GM21423 (cell line): ENCODE data around the gene RNU5B-1.
"Not testable (repeated sequence)": the region's sequence is repeated elsewhere in the genome, so short reads cannot be mapped to it uniquely, and the experiment has no call there.

Experiments
- ATAC-seq: cut with Tn5 transposase; IDR thresholded peaks from one replicate; pipeline ENCODE4 v1.9.1; 2021; ENCODE audit warnings: mild to moderate bottlenecking, moderate library complexity; ENCODE audit not compliant: unreplicated experiment

The RNU5B-1 gene

DNA sequence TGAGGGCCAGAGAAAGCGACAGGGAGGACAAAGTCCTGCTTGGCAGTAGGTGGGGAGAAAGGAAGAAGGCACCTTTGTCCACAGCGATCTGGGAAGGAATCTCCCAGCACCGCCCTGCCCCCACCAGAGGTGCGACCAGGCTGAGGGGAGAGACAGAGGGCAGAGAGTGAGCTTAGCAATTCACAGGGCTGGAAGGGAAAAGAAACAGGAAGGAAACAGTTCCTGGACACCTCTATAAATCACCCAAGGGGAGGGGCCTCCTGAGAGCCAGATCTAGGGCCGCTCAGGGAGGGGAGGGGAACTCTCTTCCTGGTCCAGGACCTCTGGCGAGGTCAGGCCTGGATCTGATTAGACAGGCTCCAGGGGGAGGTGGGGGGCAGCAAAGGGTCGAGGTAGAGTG, 35.4 kb downstream of the RNU5B-1 start:
- no peak for ATAC-seq

DNA sequence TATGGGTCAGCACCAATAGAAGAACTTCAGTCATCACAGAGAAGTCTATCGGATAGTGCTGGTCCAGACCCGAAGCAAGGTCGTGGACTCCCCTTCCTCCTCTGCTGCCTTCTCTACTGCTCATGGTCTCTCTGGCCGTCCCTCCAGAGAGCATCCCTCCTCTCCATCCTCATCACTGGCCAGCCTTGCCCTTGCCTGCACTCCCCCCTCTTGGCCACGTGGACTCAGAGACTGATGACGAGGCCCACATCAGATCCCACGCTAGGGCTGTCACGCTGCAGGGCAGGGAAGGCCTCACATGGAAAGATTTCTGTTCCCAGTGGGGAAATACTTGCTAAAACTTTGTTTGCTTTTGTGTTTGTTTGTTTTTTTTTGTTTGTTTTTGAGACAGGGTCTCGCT, 38.0 kb downstream of the RNU5B-1 start:
- no peak for ATAC-seq

DNA sequence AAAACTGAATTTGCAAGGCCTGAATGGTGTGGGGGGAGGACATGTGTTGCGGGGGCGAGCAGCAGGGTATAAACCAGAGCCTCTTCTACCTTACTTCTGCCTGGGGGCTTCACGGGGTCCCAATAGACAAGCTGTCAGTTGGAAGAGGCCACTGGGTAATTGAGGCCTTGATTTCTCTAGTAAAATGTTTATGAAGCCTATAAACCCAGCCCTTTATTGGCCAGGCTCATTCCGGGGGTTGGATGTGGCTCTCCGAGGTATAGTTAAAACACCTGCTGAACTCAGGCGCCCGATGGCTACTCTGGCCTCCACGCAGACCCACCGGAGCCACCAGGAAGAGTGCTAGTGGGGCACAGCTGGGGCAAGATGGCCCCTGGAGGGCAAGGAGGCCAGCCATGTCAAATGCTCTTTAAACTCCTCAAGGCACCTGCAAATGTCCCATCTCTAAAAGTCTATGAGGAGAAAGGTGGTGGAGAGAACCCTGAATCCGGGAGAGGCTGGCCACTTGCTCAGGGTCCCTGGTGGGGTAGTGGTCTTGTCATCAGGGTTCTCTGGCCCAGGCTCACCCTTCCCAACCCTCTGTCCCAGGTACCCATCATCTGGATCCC, 39.0 kb downstream of the RNU5B-1 start:
- ATAC-seq: no peak

DNA sequence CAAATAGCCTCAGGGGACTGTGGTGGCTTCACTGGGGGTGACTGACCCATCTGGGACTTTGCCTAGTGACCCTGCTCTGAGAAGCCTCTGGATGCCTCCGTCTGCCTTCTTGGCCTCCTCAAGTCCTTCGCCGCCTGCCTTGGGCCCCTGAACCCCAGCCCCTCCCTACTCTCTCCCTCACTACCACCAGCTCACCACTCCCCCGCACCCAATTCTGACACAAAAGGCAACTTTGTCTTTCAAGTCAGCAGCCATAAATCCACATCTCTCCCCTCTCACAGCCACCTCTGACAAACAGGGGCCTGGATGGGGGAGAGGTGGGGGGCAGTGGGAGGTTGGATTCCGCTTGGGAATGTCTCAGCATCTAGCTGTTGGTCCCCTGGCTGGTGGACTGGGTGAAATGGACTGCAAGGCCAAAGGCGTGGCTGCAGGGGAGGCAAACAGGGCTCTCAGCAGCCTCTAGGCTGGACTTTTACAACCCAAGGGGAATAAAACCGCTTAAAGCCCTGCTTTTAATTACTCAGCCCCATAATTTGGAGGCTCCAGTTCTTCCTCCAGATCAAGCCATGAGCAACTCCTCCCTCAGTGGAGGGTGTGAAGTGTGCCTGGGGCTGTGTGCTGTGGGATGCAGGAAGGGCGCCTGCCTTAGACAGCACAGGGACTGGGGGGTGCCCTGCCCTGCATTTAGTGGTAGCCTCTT, 39.9 kb downstream of the RNU5B-1 start:
- no peak for ATAC-seq

DNA sequence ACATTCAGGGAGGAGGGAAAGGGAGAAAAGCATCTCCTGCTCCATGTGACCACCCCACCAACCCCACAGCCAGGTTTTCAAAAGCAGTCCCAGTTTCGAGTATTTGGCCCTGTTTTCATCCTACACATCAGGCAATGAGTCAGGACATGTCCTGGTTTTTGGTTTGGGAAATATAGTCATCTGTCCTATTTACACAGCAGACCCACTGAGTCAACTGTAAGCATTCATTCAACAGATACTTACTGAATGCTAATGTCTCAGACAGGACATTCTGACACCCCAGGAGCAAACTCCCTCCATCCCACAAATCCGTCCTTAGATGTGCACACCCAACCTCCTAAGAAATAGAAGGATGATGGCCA, 40.4 kb downstream of the RNU5B-1 start:
- ATAC-seq: no peak

DNA sequence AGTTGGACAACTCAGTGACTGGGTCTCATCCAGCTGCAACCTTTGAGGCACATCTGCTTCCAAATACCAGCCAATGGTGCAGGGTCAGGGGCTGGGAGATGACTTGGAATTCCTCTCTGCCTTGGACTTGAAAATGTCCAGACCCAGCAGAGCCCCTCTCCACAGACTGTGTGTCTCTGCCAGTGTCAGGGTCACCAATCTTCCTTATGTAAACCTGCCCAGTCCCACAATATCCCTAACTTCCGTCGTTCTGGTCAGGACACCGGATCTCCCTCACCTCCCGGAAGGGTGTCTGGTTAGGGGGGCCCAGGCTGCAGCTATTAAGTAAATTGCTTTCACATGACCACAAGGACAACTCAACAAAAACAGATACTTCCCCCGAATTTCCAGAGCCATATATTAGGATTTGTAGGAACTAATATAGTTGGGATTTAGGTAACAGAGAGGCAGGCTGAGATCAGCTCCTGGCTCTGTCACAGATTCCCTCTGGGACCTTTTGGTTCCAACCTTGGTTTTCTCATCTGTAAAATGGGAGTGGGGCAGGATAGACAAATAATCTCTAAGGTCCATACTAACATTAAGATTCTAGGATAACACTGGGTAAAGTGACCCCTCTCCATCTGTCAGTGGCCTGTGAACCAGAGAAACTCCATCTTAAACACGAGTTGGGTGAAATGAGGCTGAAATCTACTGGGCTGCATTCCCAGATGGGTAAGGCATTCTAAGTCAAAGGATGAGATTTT, 42.5 kb downstream of the RNU5B-1 start:
- ATAC-seq: no peak

DNA sequence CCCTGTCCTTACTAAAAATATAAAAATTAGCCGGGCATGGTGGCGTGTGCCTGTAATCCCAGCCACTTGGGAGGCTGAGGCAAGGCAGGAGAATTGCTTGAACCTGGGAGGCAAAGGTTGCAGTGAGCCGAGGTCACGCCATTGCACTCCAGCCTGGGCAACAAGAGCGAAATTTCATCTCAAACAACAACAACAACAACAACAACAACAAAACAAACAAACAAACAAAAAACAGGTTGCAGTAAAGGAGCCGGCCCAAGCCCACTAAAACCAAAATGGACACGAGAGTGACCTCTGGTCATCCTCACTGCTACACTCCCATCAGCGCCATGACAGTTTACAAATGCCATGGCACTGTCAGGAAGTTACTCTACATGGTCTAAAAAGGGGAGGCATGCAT, 43.3 kb downstream of the RNU5B-1 start:
- not testable (repeated sequence) for ATAC-seq

DNA sequence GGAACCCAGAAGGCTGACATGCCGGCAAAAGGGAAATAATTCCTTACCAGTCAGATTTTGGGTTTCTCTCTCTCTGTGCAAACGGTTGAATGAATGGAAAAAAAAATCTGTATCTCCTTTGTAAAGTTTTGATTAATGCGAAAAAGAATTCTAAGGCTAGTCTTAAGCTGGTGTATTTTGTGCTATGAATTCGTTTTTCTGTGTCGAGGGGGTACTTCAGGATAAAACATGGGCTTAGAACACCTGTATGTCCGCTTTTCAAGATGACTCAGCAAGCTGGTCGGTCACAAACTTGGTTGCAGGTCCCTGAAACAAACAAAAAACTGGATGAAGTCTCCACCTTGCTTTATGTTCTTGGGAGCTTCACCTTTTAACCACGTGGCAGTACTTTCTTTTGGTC, 44.9 kb downstream of the RNU5B-1 start:
- ATAC-seq: no peak

DNA sequence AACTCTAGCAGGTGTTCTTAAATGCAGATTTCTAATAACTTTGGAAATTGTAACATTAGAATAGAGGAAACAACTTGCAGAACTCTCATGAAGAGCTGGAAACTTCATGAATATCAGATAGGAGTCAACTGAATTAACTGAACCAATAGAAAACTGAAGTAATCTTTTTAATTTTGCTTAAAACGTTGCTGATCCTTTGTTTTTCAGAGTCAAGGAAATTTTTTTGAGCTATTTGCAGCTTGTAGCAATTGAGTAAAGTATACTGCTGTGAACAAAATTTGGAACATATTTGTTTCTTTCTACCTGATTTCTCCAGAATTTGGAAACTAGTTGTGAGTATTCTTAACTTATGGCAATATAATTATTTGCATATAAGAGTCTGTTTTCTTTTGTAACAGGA, 47.5 kb downstream of the RNU5B-1 start:
- not testable (repeated sequence) for ATAC-seq
